Head of caudate nucleus (tissue), 42 donors: Measurements from ENCODE around the gene ARPP21.
"Not testable (repeated sequence)": the region's sequence is repeated elsewhere in the genome, so short reads cannot be mapped to it uniquely, and the experiment has no call there.

Experiments
- DNase-seq, 42 donors: peaks; one replicate each; pipeline versions ENCODE4 v3.0.0 to v3.0.0-alpha.2; 2020 to 2021; ENCODE audit warnings: mixed read lengths in 7 of 42
- intact Hi-C: fragments of 100-400 bp; cut with DNase I; formaldehyde crosslinking; loops from one replicate; pipeline ENCODE4 v1.15.0; 2022

ARPP21 gene

DNA sequence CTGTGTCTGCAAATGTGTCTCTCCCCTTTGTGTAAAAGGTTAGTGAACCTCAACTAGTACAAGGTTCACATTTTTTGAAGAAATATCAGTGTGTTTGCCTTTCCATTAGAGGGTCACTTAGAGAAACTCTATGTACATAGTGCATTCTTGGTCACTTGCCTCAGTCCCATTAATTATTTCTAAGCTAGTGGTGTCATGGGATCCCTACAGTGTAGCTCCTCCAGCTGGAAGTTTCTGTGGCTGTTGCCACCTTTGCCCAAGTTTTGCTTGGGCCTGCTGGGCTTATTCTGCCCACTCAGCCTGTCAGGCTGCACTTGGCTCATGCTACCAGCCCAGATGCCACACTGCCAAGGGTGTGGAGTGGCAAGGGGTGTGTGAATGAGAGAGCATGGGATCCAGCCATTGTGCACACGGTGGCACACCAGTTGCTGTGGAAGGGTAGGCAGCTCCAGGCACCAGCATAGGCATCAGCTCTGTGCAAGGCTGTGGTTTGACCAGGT lies 161.7 kb downstream of the ARPP21 start:
- no peak for DNase-seq
- intact Hi-C loops: no loop called here

DNA sequence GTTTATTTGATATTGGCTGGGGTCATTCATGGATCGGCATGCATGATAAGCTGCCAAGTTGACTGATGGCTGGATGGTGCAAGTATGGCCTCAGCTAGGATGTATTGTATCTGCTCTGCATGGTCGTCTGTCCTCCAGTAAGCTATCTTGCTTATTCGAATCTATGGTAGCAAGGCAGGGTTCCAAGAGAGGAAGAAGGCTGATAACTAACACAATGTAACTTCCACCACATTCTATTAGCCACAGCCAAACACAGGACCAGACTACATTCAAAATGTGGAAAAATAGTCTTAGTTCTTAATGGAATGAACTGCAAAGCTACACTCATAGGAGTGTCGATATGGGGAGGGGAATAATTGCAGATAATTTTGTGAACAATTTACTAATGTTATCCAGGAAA lies 175.2 kb downstream of the ARPP21 start:
- no peak for DNase-seq
- intact Hi-C loops: no loop called here

- DNase-seq, intact Hi-C loops: not testable (repeated sequence)
These were observed 176.5 kb downstream of the ARPP21 start for GRCh38 chr3:35815796-35816195.

DNA sequence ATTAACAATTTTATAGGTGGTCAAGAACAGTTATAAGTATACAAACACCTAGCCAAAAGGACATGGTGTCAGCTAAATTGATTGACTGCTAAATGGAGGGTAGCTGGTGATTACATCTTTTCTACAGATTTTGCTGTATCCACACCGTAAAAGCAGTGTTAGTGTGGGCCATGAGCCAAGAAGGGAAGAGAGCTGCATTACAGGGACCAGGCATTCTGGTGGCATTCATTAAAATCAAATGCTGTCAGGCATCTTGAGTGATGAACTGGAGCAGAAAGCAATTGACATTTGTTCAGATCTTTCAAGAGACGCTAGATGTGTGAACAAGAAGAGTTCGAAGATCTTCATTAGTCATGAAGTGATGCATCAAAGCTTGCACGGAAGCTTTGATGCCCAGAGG lies 177.9 kb downstream of the ARPP21 start:
- DNase-seq: no peak

DNA sequence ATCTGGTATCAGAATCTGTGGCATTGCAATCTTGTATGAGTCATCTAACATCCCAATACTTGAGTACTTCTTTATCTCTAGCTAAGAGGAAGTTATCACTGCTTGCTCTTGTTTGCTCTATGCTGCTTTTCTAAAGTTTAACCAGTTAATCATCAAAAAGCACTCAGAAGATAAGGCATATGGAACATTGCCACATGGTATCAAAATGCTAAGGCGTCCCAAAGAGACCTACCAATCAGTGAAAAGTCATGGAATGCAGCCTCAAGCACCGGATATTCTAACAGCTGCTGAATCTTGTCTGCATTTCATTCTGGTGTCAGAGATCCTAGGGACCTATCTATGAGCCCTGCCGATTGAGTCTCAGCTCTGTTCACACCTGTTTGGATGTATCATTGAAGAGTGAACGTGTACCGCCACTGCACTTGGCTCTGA lies 192.8 kb downstream of the ARPP21 start:
- DNase-seq: no peak
- intact Hi-C loops: no loop called here

More for the DNA sequence above, 177.9 kb downstream of the ARPP21 start:
- intact Hi-C loops: no loop called here
